Neural crest cell (in vitro differentiated cells): Measurements from ENCODE around the gene CCDC12. TPM values are rescaled to one million over a fixed set of nuclear protein-coding genes. Genes with fewer than 3 reads are reported as not detected.

Experiments used
- DNase-seq: peaks from one replicate; pipeline ENCODE4 v3.0.0; 2021; ENCODE audit warnings: low read depth, mixed read lengths, low spot score
- H3K27ac Mint-ChIP-seq: one replicate; pipeline ENCODE4 v1.8.0; 2021; ENCODE audit warnings: mild to moderate bottlenecking, mixed read lengths; ENCODE audit not compliant: unreplicated experiment
- H3K27me3 Mint-ChIP-seq: 2 replicates; pipeline ENCODE4 v1.8.0; 2021; ENCODE audit warnings: low read depth, mild to moderate bottlenecking, mixed read lengths
- H3K36me3 Mint-ChIP-seq: 2 replicates; pipeline ENCODE4 v1.8.0; 2021; ENCODE audit warnings: low read depth, mild to moderate bottlenecking, mixed read lengths
- H3K4me1 Mint-ChIP-seq: 2 replicates; pipeline ENCODE4 v1.8.0; 2021; ENCODE audit warnings: mixed read lengths
- H3K4me3 Mint-ChIP-seq: one replicate; pipeline ENCODE4 v1.8.0; 2021; ENCODE audit warnings: mild to moderate bottlenecking, mixed read lengths
- H3K9me3 Mint-ChIP-seq: 2 replicates; pipeline ENCODE4 v1.8.0; 2021; ENCODE audit warnings: mixed read lengths
- CTCF ChIP-seq: fragments of 200-600 bp; sonication (generic); conservative IDR thresholded peaks from 2 replicates; pipeline ENCODE4 v1.5.0; 2021; ENCODE audit warnings: antibody characterized with exemption, mild to moderate bottlenecking
- total RNA-seq: library from RNA; stranded (reverse); gene quantifications from 2 replicates; pipeline ENCODE4 v1.2.1, GENCODE V29; 2021

Gene CCDC12
- total RNA-seq, 1 donor from 2014 or later: 54.3 TPM

- no peak overlapping the region for H3K4me3 Mint-ChIP-seq
- DNase-seq: no peak
- TF ChIP-seq CTCF: no peak
- no peaks in the 10 kb centered on the region for H3K9me3 Mint-ChIP-seq
- H3K4me1 Mint-ChIP-seq: no peaks in the 10 kb centered on the region
- H3K36me3 Mint-ChIP-seq: no peaks in the 10 kb centered on the region
- H3K27ac Mint-ChIP-seq: no peak overlapping the region
- no peaks in the 10 kb centered on the region for H3K27me3 Mint-ChIP-seq
Observed at GRCh38 chr3:46901591-46902187, 74.9 kb downstream of the CCDC12 start.

- no peak for DNase-seq
- no peaks in the 10 kb centered on the region for H3K4me1 Mint-ChIP-seq
- TF ChIP-seq CTCF: no peak
- H3K36me3 Mint-ChIP-seq: no peaks in the 10 kb centered on the region
- no peaks in the 10 kb centered on the region for H3K9me3 Mint-ChIP-seq
- no peaks in the 10 kb centered on the region for H3K27me3 Mint-ChIP-seq
- no peak overlapping the region for H3K27ac Mint-ChIP-seq
- no peak overlapping the region for H3K4me3 Mint-ChIP-seq
Observed at GRCh38 chr3:46901061-46901460, 75.5 kb downstream of the CCDC12 start.

- H3K4me1 Mint-ChIP-seq: no peaks in the 10 kb centered on the region
- no peak for DNase-seq
- no peaks in the 10 kb centered on the region for H3K36me3 Mint-ChIP-seq
- H3K27me3 Mint-ChIP-seq: peaks cover under 1% of the 10 kb centered on the region
- H3K9me3 Mint-ChIP-seq: no peaks in the 10 kb centered on the region
- H3K27ac Mint-ChIP-seq: no peak overlapping the region
- H3K4me3 Mint-ChIP-seq: no peak overlapping the region
- no peak for TF ChIP-seq CTCF
Observed at GRCh38 chr3:46900356-46900755, 76.2 kb downstream of the CCDC12 start.

GRCh38 chr3:46900007-46900292, 76.6 kb downstream of the CCDC12 start:
- no peaks in the 10 kb centered on the region for H3K36me3 Mint-ChIP-seq
- no peaks in the 10 kb centered on the region for H3K9me3 Mint-ChIP-seq
- H3K27ac Mint-ChIP-seq: no peak overlapping the region
- no peak for DNase-seq
- H3K4me1 Mint-ChIP-seq: no peaks in the 10 kb centered on the region
- H3K4me3 Mint-ChIP-seq: no peak overlapping the region
- no peak for TF ChIP-seq CTCF
- peaks cover 4% of the 10 kb centered on the region for H3K27me3 Mint-ChIP-seq

GRCh38 chr3:46899151-46900006, 77.2 kb downstream of the CCDC12 start:
- Mint-ChIP-seq H3K4me1 (no peaks in the 10 kb centered on the region), H3K27ac (no peak overlapping the region)

More at GRCh38 chr3:46899151-46900006, 77.2 kb downstream of the CCDC12 start:
- H3K36me3 Mint-ChIP-seq: no peaks in the 10 kb centered on the region
- H3K27me3 Mint-ChIP-seq: peaks cover 4% of the 10 kb centered on the region
- H3K9me3 Mint-ChIP-seq: no peaks in the 10 kb centered on the region
- no peak for TF ChIP-seq CTCF
- no peak for DNase-seq
- H3K4me3 Mint-ChIP-seq: no peak overlapping the region
